ENCODE data around the gene PIGU.

GRCh38 chr20:34537651-34538050 lies 139.2 kb downstream of the PIGU start:
- no peak for TF ChIP-seq CTCF (IDR thresholded peaks at IDR 0.05)
- no peak for TF ChIP-seq POLR2A (IDR thresholded peaks at IDR 0.05)

Data from heart left ventricle (tissue), 13 donors.